K562 (cell line): ENCODE data around the gene BRAT1. TPM values are rescaled to one million over a fixed set of nuclear protein-coding genes. Genes with fewer than 3 reads are reported as not detected.

Source experiments
- ATAC-seq: fragments of 200-7000 bp; cut with Tn5 transposase; 3 replicates; pipeline ENCODE4 v1.9.1; 2020; ENCODE audit warnings: moderate library complexity
- BruUV-seq: library from RNA; stranded (reverse); fragments of 400-500 nt; replicated peaks from 2 replicates; lab custom pipeline; 2021; lab: Mats Ljungman, UMichigan
- CTCF ChIA-PET: fragments of 300-600 bp; formaldehyde crosslinking; extraction: SDS; loops from one replicate; lab custom pipeline; 2021; ENCODE audit warnings: low intra/inter-chr PET ratio; lab: Yijun Ruan, JAX
- POLR2A ChIA-PET: fragments of 300-600, 350-650 bp; sonication (Branson Sonifier 250); formaldehyde crosslinking; extraction: SDS; loops from one replicate; lab custom pipeline; 2021; ENCODE audit warnings: antibody characterized with exemption, inconsistent platforms; lab: Yijun Ruan, JAX
- DNase-seq, 4 experiments: peaks; one replicate each; pipeline versions ENCODE4 v3.0.0 to v3.0.0-alpha.2; 2011 to 2018; ENCODE audit warnings: low spot score in 3 of 4, mixed read lengths in 3 of 4; ENCODE audit errors: extremely low read depth in 1 of 4
- FAIRE-seq: peaks from 2 replicates; lab custom pipeline; 2011; peaks lifted over from hg19 to GRCh38; lab: Jason Lieb, UNC
- H2AFZ ChIP-seq: 2 replicates; pipeline ENCODE4 v1.6.0; 2011; ENCODE audit warnings: low read depth, low read length, control low read depth, inconsistent platforms
- H3K27ac ChIP-seq: fragments of 200-600 bp; 3 replicates; pipeline ENCODE4 v1.8.0; 2011; ENCODE audit warnings: low read depth, mild to moderate bottlenecking, control low read depth, inconsistent platforms, low read length, moderate library complexity, mixed read lengths; ENCODE audit errors: extremely low read depth
- H3K27me3 ChIP-seq, 2 experiments: fragments of 300-600 bp in 1 of 2; 2 replicates in 1 of 2; 3 replicates in 1 of 2; pipeline versions ENCODE4 v1.6.0 to v1.8.0; 2011; ENCODE audit warnings: inconsistent platforms in 2 of 2, low read length in 2 of 2, mild to moderate bottlenecking in 1 of 2, mixed read lengths in 1 of 2, moderate library complexity in 1 of 2; ENCODE audit not compliant: control insufficient read depth in 2 of 2, insufficient read depth in 2 of 2
- H3K36me3 ChIP-seq: fragments of 300-600 bp; 3 replicates; pipeline ENCODE4 v1.8.0; 2011; ENCODE audit warnings: mild to moderate bottlenecking, low read length, inconsistent platforms; ENCODE audit not compliant: control insufficient read depth, insufficient read depth
- H3K4me1 ChIP-seq, 2 experiments: fragments of 200-600 bp in 1 of 2; replicated peaks in 1 of 2; 2 replicates in 1 of 2; 3 replicates in 1 of 2; pipeline versions ENCODE4 v1.5.1 to v1.8.0; 2011; ENCODE audit warnings: inconsistent platforms in 2 of 2, low read length in 2 of 2, mild to moderate bottlenecking in 1 of 2, mixed read lengths in 1 of 2, moderate library complexity in 1 of 2; ENCODE audit not compliant: control insufficient read depth in 2 of 2, insufficient read depth in 2 of 2
- H3K4me2 ChIP-seq: 2 replicates; pipeline ENCODE4 v1.6.1; 2011; ENCODE audit warnings: low read length, control low read depth, inconsistent platforms, mixed read lengths; ENCODE audit not compliant: insufficient read depth
- H3K4me3 ChIP-seq: fragments of 200-600 bp; sonication (generic), shearing (Covaris generic); 2 replicates; pipeline ENCODE4 v1.5.1; 2016; ENCODE audit warnings: control low read depth, inconsistent platforms
- H3K79me2 ChIP-seq: fragments of 200-600 bp; 3 replicates; pipeline ENCODE4 v1.8.0; 2011; ENCODE audit warnings: low read length, inconsistent platforms; ENCODE audit not compliant: control insufficient read depth, insufficient read depth
- H3K9ac ChIP-seq, 2 experiments: 2 replicates each; pipeline versions ENCODE4 v1.6.0 to v1.6.1; 2011; ENCODE audit warnings: low read depth in 2 of 2, low read length in 2 of 2, control low read depth in 1 of 2, inconsistent platforms in 1 of 2, mild to moderate bottlenecking in 1 of 2, mixed read lengths in 1 of 2; ENCODE audit not compliant: insufficient read depth in 1 of 2
- H3K9me1 ChIP-seq: one replicate; pipeline ENCODE4 v1.6.0; 2011; ENCODE audit warnings: inconsistent platforms, mild to moderate bottlenecking, low read length, moderate library complexity; ENCODE audit not compliant: control insufficient read depth, insufficient read depth
- H3K9me3 ChIP-seq: replicated peaks from 2 replicates; pipeline ENCODE4 v1.5.1; 2011; ENCODE audit warnings: low read depth, low read length, inconsistent platforms; ENCODE audit not compliant: control insufficient read depth, insufficient read depth
- H4K20me1 ChIP-seq: replicated peaks from 2 replicates; pipeline ENCODE4 v1.6.1; 2011; ENCODE audit warnings: low read length, inconsistent platforms, mixed read lengths; ENCODE audit not compliant: control insufficient read depth, insufficient read depth
- MCM2 ChIP-seq: fragments of 450-650 bp; IDR thresholded peaks from 2 replicates; pipeline ENCODE4 v1.6.1; 2017; ENCODE audit warnings: low read depth, mild to moderate bottlenecking
- MED1 ChIP-seq: sonication (generic); formaldehyde crosslinking; IDR thresholded peaks from 2 replicates; pipeline ENCODE4 v1.8.1; 2023; ENCODE audit warnings: missing genetic modification reagents, borderline replicate concordance
- NR2C1 ChIP-seq, 2 experiments: fragments of 450-650 bp; IDR thresholded peaks; 2 replicates each; pipeline ENCODE4 v1.6.1; 2017; ENCODE audit warnings: mild to moderate bottlenecking in 2 of 2, antibody characterized with exemption in 1 of 2, inconsistent platforms in 1 of 2, missing compliant biosample characterization in 1 of 2, missing genetic modification characterization in 1 of 2
- TEAD1 ChIP-seq, 2 experiments: fragments of 450-650 bp in 1 of 2; sonication (generic) in 1 of 2; formaldehyde crosslinking; IDR thresholded peaks; 2 replicates each; pipeline versions ENCODE4 v1.4.0 to v1.8.0; 2020 to 2022; ENCODE audit warnings: mild to moderate bottlenecking in 2 of 2, missing genetic modification reagents in 1 of 2
- WGBS: fragments of 100-300 bp; shearing (Covaris generic); methylation state at CpG from one replicate; pipeline ENCODE4 v1.1.6; 2016; ENCODE audit warnings: low coverage, mixed read lengths; ENCODE audit not compliant: insufficient coverage; ENCODE audit errors: missing lambda C conversion rate; 5-methylcytosine and 5-hydroxymethylcytosine counted together
- in situ Hi-C: fragments of 300-500 bp; cut with MboI; formaldehyde crosslinking; loops from 4 replicates; pipeline ENCODE4 v1.15.0; 2018; ENCODE audit warnings: inconsistent platforms, mixed read lengths
- intact Hi-C: fragments of 100-400 bp; cut with micrococcal nuclease; formaldehyde crosslinking; loops from 2 replicates; pipeline ENCODE4 v1.14.2; 2022
- polyA plus RNA-seq, 8 experiments: library from polyadenylated mRNA; depleted of rRNA in 4 of 8; stranded (reverse) in 5 of 8; unstranded in 3 of 8; fragments of >200 nt; fragmentation: Nextera tagmentation in 2 of 8; fragmentation: Illumina TruSeq in 1 of 8; extraction: Ambion mirVana in 2 of 8; extraction: Trizol in 1 of 8; gene quantifications; 2 replicates each; pipeline versions ENCODE4 v1.2.1 to v1.2.3, GENCODE V29; 2011 to 2014; ENCODE audit warnings: inconsistent platforms in 1 of 8, missing spikeins in 1 of 8
- total RNA-seq, 7 experiments: library from RNA; depleted of rRNA in 6 of 7; stranded (reverse); fragments of >200 nt in 6 of 7; fragmentation: Illumina TruSeq in 2 of 7; extraction: Trizol in 2 of 7; gene quantifications; 2 replicates each; pipeline versions ENCODE4 v1.2.1 to v1.2.3, GENCODE V29; 2011 to 2021; ENCODE audit warnings: low replicate concordance in 1 of 7
- TF ChIP-seq, protein P1 (sequence below): fragments of 450-650 bp; IDR thresholded peaks from 2 replicates; pipeline ENCODE4 v1.6.1; 2014; ENCODE audit warnings: low read depth, mild to moderate bottlenecking, moderate library complexity, borderline replicate concordance
- TF ChIP-seq, protein P2 (sequence below), 2 experiments: IDR thresholded peaks; 2 replicates each; pipeline ENCODE4 v1.6.1; 2011; ENCODE audit warnings: borderline replicate concordance in 1 of 2, control low read depth in 1 of 2, low read depth in 1 of 2, low read length in 1 of 2, mild to moderate bottlenecking in 1 of 2, mixed read lengths in 1 of 2, moderate library complexity in 1 of 2; ENCODE audit not compliant: insufficient read depth in 1 of 2, insufficient read length in 1 of 2, poor library complexity in 1 of 2, severe bottlenecking in 1 of 2; ENCODE audit errors: extremely low read depth in 1 of 2
- TF ChIP-seq, protein P3 (sequence below): sonication (generic); formaldehyde crosslinking; IDR thresholded peaks from 2 replicates; pipeline ENCODE4 v1.9.0; 2022; ENCODE audit warnings: mild to moderate bottlenecking, missing genetic modification reagents

The BRAT1 gene
- total and polyA plus RNA-seq, 9 of the 15 experiments (the other 6 are each of a cell fraction or from before 2014, with no cell fraction given), result 0.13 to 49.6 (median 10.5) TPM

DNA sequence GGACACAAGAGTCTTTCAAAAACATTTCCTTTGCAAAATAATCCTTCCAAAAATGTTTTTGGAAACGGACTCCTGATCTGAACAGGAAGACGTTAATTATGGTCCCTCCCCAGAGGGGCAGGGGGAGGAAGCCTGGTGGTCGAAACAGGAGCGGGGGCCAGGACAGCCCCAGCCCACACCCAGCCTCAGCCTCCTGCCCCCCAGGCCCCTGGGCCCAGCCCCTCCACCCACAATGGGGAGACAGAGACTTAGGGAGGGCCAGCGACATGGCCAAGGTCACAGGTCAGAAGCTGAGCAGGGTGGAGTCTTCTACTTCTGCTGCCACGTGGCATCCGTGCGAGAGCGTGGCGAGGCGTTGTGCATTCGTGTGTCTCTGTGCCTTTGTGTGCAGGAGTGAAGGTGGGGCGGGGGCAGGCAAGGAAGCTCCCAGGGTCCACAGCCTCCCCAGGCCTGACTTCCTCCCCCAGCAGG lies 65.1 kb downstream of the BRAT1 start:
- Histone ChIP-seq H3K9ac (peak overlapping the region in 1 of 2 experiments; percentile 65; a peak in 1 of 4 replicates), H3K36me3 (no peaks in the 10 kb centered on the region), H3K9me3 (no peaks in the 10 kb centered on the region), H2AFZ (peak overlapping the region; percentile 32; the same call in 1 of the 2 replicates), H3K9me1 (no peaks in the 10 kb centered on the region), H3K4me1 (peaks cover 0 to 38% of the 10 kb centered on the region in 2 experiments; a peak in 2 of 5 replicates), H4K20me1 (no peaks in the 10 kb centered on the region), H3K4me2 (no peak overlapping the region), H3K27me3 (no peaks in the 10 kb centered on the region), H3K4me3 (no peak overlapping the region), H3K79me2 (no peaks in the 10 kb centered on the region), H3K27ac (no peak overlapping the region)
- DNase-seq, result no peak
- CTCF ChIA-PET, result no interaction called here
- POLR2A ChIA-PET, result no interaction called here
- BruUV-seq, result no TSS peak
- no peak for FAIRE-seq
- TF ChIP-seq TEAD1 (CRISPR knock-in tag; IDR thresholded peaks at IDR 0.05), result no peak
- no peak for TF ChIP-seq MED1 (CRISPR knock-in tag)
- TF ChIP-seq, protein P1, sequence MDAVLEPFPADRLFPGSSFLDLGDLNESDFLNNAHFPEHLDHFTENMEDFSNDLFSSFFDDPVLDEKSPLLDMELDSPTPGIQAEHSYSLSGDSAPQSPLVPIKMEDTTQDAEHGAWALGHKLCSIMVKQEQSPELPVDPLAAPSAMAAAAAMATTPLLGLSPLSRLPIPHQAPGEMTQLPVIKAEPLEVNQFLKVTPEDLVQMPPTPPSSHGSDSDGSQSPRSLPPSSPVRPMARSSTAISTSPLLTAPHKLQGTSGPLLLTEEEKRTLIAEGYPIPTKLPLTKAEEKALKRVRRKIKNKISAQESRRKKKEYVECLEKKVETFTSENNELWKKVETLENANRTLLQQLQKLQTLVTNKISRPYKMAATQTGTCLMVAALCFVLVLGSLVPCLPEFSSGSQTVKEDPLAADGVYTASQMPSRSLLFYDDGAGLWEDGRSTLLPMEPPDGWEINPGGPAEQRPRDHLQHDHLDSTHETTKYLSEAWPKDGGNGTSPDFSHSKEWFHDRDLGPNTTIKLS, result peak; percentile 24; the same call in 1 of the 2 replicates
- no peak for TF ChIP-seq MCM2
- TF ChIP-seq, protein P2, sequence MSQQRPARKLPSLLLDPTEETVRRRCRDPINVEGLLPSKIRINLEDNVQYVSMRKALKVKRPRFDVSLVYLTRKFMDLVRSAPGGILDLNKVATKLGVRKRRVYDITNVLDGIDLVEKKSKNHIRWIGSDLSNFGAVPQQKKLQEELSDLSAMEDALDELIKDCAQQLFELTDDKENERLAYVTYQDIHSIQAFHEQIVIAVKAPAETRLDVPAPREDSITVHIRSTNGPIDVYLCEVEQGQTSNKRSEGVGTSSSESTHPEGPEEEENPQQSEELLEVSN (IDR thresholded peaks at IDR 0.05; ENCODE audit: borderline replicate concordance in 1 of 2, extremely low read depth in 1 of 2, insufficient read depth in 1 of 2, insufficient read length in 1 of 2, low read depth in 1 of 2, low read length in 1 of 2, poor library complexity in 1 of 2, severe bottlenecking in 1 of 2), result peak in 1 of 2 experiments; percentile 12
- peak; percentile 20; the same call in 1 of the 2 replicates for TF ChIP-seq NR2C1 (IDR thresholded peaks at IDR 0.05)
- no peak for TF ChIP-seq NR2C1 (tag; IDR thresholded peaks at IDR 0.05)
- TF ChIP-seq, protein P3, sequence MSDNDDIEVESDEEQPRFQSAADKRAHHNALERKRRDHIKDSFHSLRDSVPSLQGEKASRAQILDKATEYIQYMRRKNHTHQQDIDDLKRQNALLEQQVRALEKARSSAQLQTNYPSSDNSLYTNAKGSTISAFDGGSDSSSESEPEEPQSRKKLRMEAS (CRISPR knock-in tag), result peak; percentile 17; the same call in 1 of the 2 replicates
- in situ Hi-C loops (no loop called here), intact Hi-C loops (no loop called here)
- 6% methylated on average over 12 of the region's 13 CpGs for WGBS
- no peak for ATAC-seq
